ENCODE data around the gene MRPL18. TPM values are rescaled to one million over a fixed set of nuclear protein-coding genes. Genes with fewer than 3 reads are reported as not detected.
"Not testable (repeated sequence)": the region's sequence is repeated elsewhere in the genome, so short reads cannot be mapped to it uniquely, and the experiment has no call there.

The MRPL18 gene
- total RNA-seq, 1 donor from 2014 or later, result 69.8 TPM

DNA sequence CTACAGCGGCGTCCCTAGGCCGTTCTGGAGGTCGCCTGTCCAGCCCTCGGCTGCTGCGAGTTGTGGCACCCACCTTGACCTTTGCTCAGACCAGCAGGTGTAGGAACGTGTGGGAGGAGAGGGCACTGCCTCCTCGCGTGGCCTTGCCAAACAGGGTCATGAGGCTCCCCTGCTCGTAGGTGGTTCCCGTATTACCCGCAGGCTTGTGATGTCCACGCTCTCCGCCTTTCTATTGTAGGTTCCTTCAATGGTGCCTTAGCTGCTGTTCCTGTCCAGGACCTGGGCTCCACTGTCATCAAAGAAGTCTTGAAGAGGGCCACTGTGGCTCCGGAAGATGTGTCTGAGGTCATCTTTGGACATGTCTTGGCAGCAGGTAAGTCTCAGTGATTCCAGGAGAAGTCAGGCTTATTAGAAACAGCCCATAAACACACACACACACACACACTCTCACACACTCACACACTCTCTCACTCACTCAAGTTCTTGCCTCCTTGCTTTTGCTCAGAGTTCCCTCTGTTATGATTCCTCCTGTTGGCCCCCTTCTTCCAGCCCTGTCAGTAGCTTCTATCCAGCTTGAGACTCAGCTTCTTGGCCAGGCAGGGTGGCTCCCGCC lies 27.5 kb upstream of the MRPL18 start:
- ATAC-seq, result no peak
- intact Hi-C loops (cut with DNase I), result loop anchor here (5.0 kb wide), 1 partner anchor 70 kb away; the partner anchor contains the start of gene SOD2
- no peak for DNase-seq (ENCODE audit: missing footprints)

DNA sequence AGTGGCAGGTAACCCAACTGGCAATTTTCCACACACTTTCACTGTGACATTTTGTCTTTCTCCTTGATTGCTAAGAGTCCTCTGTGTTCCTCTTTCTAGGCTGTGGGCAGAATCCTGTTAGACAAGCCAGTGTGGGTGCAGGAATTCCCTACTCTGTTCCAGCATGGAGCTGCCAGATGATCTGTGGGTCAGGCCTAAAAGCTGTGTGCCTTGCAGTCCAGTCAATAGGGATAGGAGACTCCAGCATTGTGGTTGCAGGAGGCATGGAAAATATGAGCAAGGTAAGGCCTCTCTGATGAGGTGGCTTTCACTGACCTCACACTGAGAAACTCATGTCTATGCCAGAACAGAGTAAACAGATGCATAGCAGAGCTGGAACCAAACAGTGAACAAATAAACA lies 23.4 kb upstream of the MRPL18 start:
- ATAC-seq, result no peak

DNA sequence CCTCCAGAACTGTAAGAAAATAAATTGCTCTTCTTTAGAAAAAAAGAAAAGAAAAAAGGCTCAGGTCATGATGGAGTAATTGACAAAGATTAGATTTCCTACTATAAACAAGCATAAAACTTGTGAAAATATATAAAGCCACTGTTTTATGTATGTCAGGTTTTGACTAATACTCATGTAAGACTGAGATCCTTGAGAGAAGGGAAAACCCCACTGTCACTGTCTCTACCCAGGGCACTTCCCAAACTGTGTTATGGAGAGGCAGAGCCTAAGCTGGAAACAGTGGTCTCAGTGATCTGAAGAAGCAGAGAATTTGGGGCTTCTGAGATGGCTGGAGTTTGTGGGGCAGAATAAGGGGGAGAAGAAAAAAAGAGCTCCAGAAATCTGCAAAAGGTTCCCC lies 20.8 kb upstream of the MRPL18 start:
- intact Hi-C loops (cut with DNase I), result no loop called here
- ATAC-seq (no peak), DNase-seq (ENCODE audit: missing footprints) (no peak)

More for the DNA sequence above, 23.4 kb upstream of the MRPL18 start:
- DNase-seq (ENCODE audit: missing footprints), result no peak
- intact Hi-C loops (cut with DNase I), result no loop called here

DNA sequence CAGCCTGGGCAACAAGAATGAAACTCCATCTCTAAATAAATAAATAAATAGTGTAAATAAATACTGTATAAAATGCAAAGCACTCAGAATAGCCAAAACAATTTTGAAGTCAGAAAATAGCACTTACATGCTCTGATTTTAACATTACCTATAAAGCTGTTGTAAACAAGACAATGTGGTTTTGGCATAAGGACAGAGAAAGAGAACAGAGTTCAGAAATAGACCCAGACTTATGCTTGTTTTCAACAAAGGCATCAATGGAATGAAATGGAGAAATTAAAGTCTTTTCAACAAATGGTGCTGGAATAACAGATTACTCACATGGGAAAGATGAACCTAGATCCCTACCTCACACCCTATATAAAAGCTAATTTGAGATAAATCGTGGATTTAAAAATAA lies 18.1 kb upstream of the MRPL18 start:
- intact Hi-C loops (cut with DNase I), result no loop called here
- ATAC-seq, result no peak
- DNase-seq (ENCODE audit: missing footprints), result no peak

GRCh38 chr6:159777240-159777904 lies 12.9 kb upstream of the MRPL18 start:
- no peak for DNase-seq (ENCODE audit: missing footprints)
- no peak for ATAC-seq
- intact Hi-C loops (cut with DNase I), result no loop called here

DNA sequence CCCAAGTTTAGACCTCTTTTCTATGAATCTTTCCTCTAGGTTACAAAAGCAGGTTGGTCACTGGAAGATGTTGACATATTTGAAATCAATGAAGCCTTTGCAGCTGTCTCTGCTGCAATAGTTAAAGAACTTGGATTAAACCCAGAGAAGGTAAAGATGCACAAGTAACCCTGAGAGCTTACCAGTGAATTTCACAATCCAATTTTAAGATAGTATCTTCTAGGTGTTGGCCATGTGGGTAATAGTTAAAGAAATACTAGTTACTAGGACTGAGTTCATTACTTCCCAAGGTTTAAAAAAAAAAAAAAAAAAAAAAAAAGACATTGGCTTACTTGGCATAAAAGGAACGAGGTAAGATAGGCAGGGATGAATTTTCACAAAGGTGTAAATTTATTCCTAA lies 12.1 kb upstream of the MRPL18 start:
- no peak for ATAC-seq
- no peak for DNase-seq (ENCODE audit: missing footprints)
- intact Hi-C loops (cut with DNase I), result no loop called here

DNA sequence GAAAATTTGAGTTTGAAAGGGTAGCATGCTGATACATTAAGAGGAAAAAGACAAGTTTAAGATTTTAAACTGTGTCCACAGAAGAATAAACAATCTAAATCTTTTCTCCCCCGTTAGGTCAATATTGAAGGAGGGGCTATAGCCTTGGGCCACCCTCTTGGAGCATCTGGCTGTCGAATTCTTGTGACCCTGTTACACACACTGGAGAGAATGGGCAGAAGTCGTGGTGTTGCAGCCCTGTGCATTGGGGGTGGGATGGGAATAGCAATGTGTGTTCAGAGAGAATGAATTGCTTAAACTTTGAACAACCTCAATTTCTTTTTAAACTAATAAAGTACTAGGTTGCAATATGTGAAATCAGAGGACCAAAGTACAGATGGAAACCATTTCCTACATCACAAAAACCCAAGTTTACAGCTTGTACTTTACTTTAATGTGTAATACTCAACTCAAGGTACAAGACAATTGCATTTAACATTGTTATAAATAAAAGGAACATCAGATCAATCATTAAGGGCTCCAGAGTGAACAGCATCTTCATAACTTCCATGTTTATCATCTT lies 11.6 kb upstream of the MRPL18 start:
- no peak for ATAC-seq
- intact Hi-C loops (cut with DNase I), result no loop called here
- no peak for DNase-seq (ENCODE audit: missing footprints)

DNA sequence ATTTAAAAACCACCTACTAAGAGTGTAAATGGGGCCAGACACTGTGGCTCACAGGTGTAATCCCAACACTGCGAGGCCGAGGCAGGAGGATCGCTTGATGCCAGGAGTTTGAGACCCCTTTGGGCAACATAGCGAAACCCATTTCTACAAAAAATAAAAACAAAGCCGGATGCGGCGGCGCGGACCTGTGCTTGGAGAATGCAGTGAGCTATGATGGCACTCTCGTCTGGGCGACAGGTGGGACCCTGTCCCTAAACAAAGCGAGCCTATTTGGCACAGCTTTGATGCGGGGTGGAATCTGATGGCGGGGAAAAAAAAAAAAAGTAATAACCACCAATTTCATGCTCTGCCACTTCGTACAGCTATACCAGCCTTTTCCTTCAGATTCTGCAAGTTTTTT lies 2.0 kb upstream of the MRPL18 start:
- intact Hi-C loops (cut with DNase I), result loop anchor here (2.0 kb wide), 1 partner anchor 59 kb away; no protein-coding TSS in a partner anchor

DNA sequence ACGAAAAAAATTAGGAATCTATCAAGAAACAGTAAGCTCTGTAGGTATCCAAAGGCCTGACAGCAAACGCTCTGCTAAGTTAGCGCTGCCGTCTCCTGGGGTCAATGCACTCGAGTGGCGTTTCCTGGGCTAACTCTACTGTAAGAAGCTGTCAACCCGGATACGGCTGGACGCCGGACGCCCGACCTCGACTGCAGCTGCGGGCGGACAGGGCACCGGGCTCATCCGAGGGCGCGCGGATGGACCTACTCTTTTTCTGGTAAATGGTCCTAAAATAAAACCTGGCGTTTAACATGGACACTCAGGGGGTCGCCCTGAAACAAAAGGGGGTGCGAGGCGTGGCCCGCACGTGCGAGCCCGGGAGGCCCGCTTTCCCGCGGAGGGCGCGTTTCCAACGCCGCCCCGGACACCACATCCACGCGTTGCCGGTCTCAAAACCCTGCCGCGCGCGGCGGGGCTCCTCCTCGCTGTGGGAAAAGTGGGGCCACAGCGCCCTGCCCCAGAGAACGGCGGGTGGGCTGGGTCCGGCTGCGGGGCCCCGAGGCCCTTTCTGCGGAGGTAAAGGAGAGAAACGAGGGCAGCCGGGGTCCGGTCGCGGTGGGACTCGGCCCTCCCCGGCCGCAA lies 1.4 kb upstream of the MRPL18 start:
- DNase-seq (ENCODE audit: missing footprints) (peak; percentile 73), ATAC-seq (no peak)
- intact Hi-C loops (cut with DNase I), result loop anchor here (1.0 to 2.0 kb wide), 2 partner anchors 28 to 60 kb away; no protein-coding TSS in a partner anchor

More for the DNA sequence above, 2.0 kb upstream of the MRPL18 start:
- DNase-seq (ENCODE audit: missing footprints) (peak; percentile 57), ATAC-seq (no peak)

DNA sequence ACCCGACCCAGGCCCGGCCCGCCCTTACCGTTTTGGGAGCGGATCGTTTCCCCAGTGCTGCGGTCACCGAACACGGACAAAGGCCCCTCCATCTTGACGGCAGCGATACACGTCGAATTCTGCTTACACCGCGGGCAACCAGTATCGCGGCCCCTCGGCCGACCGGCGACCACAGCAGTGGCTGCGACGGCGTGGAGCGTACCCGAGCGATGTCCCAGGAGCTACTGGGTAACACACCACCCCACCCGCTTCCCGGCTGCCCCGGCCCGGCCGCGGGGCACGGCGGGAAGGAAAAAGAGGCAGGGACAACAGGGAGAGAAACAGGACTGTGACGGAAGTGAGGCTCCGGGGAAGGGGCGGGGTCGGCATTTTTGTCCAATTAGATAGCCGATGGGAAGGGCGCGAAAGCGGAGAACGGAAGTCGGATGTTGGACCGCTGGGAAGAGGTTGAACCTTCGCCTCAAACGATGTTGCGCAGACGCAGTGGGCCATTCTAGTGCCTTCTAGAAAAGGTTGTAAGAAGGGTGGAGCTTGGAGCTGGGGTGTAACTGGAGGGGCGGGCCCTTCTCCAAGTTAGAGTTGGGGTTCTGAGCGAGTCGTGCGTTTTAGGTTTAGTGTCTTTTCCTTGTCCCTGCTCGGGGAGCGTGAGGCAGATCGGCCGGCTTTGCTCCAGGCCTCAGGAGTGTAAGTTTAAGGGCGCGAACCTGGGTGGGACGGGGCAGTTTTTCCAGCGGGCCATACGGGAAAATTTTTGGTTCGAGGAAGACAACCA lies 704 bp upstream of the MRPL18 start, which contains the start of gene TCP1:
Gene TCP1, minus strand, starts transcription at position 226 of the 772 bp plus-strand sequence. Its CDS starts 134 bp downstream, at position 92.
- peak; percentile 100 for DNase-seq (ENCODE audit: missing footprints)
- peak; percentile 95 for ATAC-seq
- intact Hi-C loops (cut with DNase I), result loop anchor here (1.0 to 2.0 kb wide), 3 partner anchors 28 to 95 kb away; no protein-coding TSS in a partner anchor

DNA sequence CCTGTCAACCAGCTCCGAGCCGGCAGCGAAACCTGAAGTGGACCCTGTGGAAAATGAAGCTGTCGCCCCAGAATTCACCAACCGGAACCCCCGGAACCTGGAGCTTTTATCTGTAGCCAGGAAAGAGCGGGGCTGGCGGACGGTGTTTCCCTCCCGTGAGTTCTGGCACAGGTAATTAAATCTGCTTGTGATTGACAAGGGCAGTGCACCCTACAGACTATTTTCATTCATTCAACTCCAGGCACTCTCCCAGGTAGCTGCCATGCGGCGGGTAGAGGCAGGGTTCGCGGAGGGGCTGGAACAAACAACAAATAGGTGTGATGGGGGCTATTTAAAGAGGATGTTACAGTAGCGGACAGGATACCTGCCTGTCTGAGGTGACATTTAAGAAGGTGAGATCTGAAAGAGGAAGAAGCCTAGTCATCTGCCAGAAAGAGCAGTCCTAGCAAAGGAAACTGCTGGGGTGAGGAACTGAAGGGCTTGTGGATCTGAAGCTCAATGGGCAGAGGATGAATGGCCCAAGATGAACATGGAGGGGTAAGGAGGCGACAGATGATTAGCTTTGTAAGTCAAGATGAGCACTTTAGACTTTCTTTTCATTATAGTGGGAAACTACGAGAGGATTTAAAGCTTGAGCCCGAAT lies 810 bp downstream of the MRPL18 start:
- intact Hi-C loops (cut with DNase I), result loop anchor here (1.0 kb wide), 1 partner anchor 97 kb away; no protein-coding TSS in a partner anchor
- DNase-seq (ENCODE audit: missing footprints), result no peak
- ATAC-seq, result no peak

- DNase-seq (ENCODE audit: missing footprints); ATAC-seq; intact Hi-C loops (cut with DNase I): not testable (repeated sequence)
Observed at GRCh38 chr6:159794976-159795375, 4.7 kb downstream of the MRPL18 start.

- ATAC-seq (no peak), DNase-seq (ENCODE audit: missing footprints) (no peak)
- intact Hi-C loops (cut with DNase I), result no loop called here
Observed at GRCh38 chr6:159797554-159797953, 7.3 kb downstream of the MRPL18 start.

DNA sequence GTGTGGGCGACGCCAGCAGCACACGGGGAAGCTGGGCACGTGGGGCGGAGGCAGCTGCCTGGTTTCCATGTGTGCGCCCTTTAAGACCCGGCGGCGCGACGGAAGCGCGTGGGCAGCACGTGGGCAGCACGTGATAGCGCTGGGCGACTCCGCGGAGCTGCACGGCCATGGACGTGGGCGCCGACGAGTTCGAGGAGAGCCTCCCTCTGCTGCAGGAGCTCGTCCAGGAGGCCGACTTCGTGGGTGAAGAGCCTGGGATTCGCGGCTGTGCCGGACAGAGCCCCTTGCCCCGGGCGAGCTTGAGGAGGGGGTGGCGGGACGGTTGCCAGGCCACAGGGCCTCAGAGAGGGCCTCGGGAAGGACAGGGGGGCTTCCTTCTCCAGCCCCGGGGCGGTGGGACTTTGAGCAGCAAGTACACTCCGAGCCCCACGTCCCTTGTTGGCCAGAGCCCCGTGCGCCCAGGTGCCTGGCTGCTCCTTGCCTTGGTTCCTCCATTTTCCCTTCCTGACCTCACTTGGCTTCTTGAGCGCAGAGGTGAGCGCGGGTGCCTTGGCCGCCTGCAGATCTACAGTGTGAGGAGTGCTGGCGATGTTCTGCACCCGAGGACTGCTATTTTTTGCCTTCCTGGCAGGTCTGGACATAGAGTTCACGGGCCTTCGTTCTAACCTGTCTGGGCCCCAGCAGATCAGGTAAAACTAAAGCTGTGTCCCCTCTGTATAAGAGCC lies 10.0 kb downstream of the MRPL18 start, which contains the start of gene PNLDC1:
Gene PNLDC1, plus strand, starts transcription at position 136 of the 725 bp plus-strand sequence. Its CDS starts 32 bp downstream, at position 168.
- intact Hi-C loops (cut with DNase I), result no loop called here
- ATAC-seq, result no peak
- DNase-seq (ENCODE audit: missing footprints), result no peak

DNA sequence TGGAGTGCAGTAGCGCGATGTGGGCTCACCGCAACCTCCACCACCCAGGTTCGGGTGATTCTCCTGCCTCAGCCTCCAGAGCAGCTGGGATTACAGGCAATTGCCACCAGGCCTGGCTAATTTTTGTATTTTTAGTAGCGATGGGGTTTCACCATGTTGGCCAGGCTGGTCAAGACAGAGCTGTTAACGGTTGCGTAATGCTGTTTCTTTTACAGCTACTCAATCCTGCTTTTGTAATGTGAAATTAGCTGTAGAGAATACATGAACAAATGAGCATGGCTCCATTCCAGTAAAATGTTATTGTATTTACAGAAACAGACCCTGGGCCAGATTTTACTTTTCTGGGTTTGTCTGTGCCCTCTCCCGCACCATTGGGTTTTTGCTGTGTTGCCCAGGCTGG lies 11.7 kb downstream of the MRPL18 start:
- DNase-seq (ENCODE audit: missing footprints), result no peak
- ATAC-seq, result no peak
- intact Hi-C loops (cut with DNase I), result no loop called here

- intact Hi-C loops (cut with DNase I), result no loop called here
- ATAC-seq (no peak), DNase-seq (ENCODE audit: missing footprints) (no peak)
Observed at GRCh38 chr6:159804504-159804903, 14.2 kb downstream of the MRPL18 start.

- intact Hi-C loops (cut with DNase I), result no loop called here
- no peak for DNase-seq (ENCODE audit: missing footprints)
- ATAC-seq, result no peak
Observed at GRCh38 chr6:159805440-159806020, 15.3 kb downstream of the MRPL18 start.

Data from Right ventricle myocardium inferior (tissue), 1 donor.